Gastrocnemius medialis (tissue), 4 donors: ENCODE measurements around the gene PLEKHM2. TPM values are rescaled to one million over a fixed set of nuclear protein-coding genes. Genes with fewer than 3 reads are reported as not detected.
"Not testable (repeated sequence)": the region's sequence is repeated elsewhere in the genome, so short reads cannot be mapped to it uniquely, and the experiment has no call there.

Experiments used
- ATAC-seq, 2 donors: fragments of 150-250 bp; one replicate each; pipeline ENCODE4 v1.9.1; 2016
- DNase-seq, 2 donors: peaks; one replicate each; pipeline ENCODE4 v3.0.0-alpha.2; 2019
- H3K27ac ChIP-seq, 4 donors: fragments of 200-600 bp; sonication (generic); 1 replicate in 1 of 4; 2 replicates in 3 of 4; pipeline ENCODE4 v1.5.1; 2016 to 2018; ENCODE audit warnings: mild to moderate bottlenecking in 2 of 4, moderate library complexity in 1 of 4
- H3K27me3 ChIP-seq, 3 donors: fragments of 200-600 bp; sonication (generic) in 2 of 3; 1 replicate in 1 of 3; 2 replicates in 2 of 3; pipeline versions ENCODE4 v1.5.1 to v1.6.0; 2016 to 2019; ENCODE audit warnings: mild to moderate bottlenecking in 1 of 3, moderate library complexity in 1 of 3
- H3K36me3 ChIP-seq, 2 donors: fragments of 200-600 bp; sonication (generic) in 1 of 2; one replicate each; pipeline ENCODE4 v1.5.1; 2017 to 2018
- H3K4me1 ChIP-seq, 2 donors: fragments of 200-600 bp; sonication (generic) in 1 of 2; one replicate each; pipeline ENCODE4 v1.5.1; 2016 to 2017; ENCODE audit warnings: mild to moderate bottlenecking in 2 of 2
- H3K4me3 ChIP-seq, 4 donors: fragments of 200-600 bp; sonication (generic) in 3 of 4; 1 replicate in 1 of 4; 2 replicates in 3 of 4; pipeline ENCODE4 v1.5.1; 2016 to 2019; ENCODE audit warnings: mild to moderate bottlenecking in 2 of 4
- H3K9me3 ChIP-seq, 3 donors: fragments of 200-600 bp; sonication (generic) in 2 of 3; 1 replicate in 1 of 3; 2 replicates in 2 of 3; pipeline ENCODE4 v1.5.1; 2016 to 2019
- POLR2A ChIP-seq, 2 donors: fragments of 450-650 bp; IDR thresholded peaks; one replicate each; pipeline ENCODE4 v1.6.1; 2017; ENCODE audit warnings: antibody characterized with exemption in 2 of 2, mild to moderate bottlenecking in 2 of 2, moderate library complexity in 2 of 2
- in situ Hi-C, 4 donors: fragments of 200-750 bp; cut with MboI; loops; one replicate each; pipeline versions ENCODE4 v1.15.0 to v1.8.0; 2017; ENCODE audit warnings: low sequenced_read_pairs in 4 of 4
- intact Hi-C: fragments of 100-400 bp; cut with DNase I; formaldehyde crosslinking; loops from one replicate; pipeline ENCODE4 v1.15.1; 2023; ENCODE audit warnings: low total_unique reads
- total RNA-seq, 4 donors: library from RNA; depleted of rRNA; stranded (reverse); fragments of >200 nt; gene quantifications; one replicate each; pipeline versions ENCODE4 v1.1.0 to v1.2.3, GENCODE V29; 2016
- TF ChIP-seq, protein P1 (sequence below), 5 experiments: fragments of 450-650 bp in 3 of 5; fragments of 200-600 bp in 2 of 5; sonication (generic) in 2 of 5; IDR thresholded peaks in 4 of 5; conservative IDR thresholded peaks in 1 of 5; 1 replicate in 4 of 5; 2 replicates in 1 of 5; pipeline ENCODE4 v1.5.1; 2016 to 2019; ENCODE audit warnings: antibody characterized with exemption in 5 of 5, mild to moderate bottlenecking in 3 of 5, moderate library complexity in 3 of 5

The PLEKHM2 gene
- total RNA-seq, 4 donors from 2014 or later = 86.7 to 170 (median 144) TPM

DNA sequence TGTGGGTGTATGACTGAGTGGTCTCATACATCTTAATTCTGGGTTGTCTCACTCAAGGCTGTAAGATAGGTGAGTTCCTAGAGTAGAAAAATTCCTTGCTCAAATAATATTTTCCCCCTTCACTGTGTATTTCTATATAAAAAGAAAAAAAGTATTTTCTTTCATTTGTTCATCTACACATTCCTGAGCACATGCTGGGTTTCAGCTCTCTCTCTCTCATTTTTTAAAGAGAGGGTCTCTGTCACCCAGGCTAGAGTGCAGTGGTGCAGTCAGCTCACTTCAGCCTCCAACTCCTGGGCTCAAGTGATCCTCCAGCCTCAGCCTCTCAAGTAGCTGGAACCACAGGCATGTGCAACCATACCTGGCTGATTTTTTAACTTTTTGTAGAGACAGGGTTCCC lies 44.9 kb upstream of the PLEKHM2 start:
- ATAC-seq (no peak), DNase-seq (no peak)
- H3K4me3 ChIP-seq = no peak overlapping the region
- intact Hi-C loops = no loop called here
- H3K9me3 ChIP-seq = no peaks in the 10 kb centered on the region
- no peaks in the 10 kb centered on the region for H3K27me3 ChIP-seq
- peaks cover 0 to 81% of the 10 kb centered on the region in 2 donors for H3K36me3 ChIP-seq
- no peak for TF ChIP-seq POLR2A (IDR thresholded peaks at IDR 0.05)
- TF ChIP-seq, protein P1, sequence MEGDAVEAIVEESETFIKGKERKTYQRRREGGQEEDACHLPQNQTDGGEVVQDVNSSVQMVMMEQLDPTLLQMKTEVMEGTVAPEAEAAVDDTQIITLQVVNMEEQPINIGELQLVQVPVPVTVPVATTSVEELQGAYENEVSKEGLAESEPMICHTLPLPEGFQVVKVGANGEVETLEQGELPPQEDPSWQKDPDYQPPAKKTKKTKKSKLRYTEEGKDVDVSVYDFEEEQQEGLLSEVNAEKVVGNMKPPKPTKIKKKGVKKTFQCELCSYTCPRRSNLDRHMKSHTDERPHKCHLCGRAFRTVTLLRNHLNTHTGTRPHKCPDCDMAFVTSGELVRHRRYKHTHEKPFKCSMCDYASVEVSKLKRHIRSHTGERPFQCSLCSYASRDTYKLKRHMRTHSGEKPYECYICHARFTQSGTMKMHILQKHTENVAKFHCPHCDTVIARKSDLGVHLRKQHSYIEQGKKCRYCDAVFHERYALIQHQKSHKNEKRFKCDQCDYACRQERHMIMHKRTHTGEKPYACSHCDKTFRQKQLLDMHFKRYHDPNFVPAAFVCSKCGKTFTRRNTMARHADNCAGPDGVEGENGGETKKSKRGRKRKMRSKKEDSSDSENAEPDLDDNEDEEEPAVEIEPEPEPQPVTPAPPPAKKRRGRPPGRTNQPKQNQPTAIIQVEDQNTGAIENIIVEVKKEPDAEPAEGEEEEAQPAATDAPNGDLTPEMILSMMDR (IDR thresholded peaks at IDR 0.05 in 4 of 5, conservative IDR thresholded peaks at IDR 0.05 in 1 of 5) = no peak
- H3K4me1 ChIP-seq = peaks cover 17% of the 10 kb centered on the region in 2 donors
- in situ Hi-C loops = no loop called here
- H3K27ac ChIP-seq = peak overlapping the region in 2 of 4 donors; percentile 20 to 96

DNA sequence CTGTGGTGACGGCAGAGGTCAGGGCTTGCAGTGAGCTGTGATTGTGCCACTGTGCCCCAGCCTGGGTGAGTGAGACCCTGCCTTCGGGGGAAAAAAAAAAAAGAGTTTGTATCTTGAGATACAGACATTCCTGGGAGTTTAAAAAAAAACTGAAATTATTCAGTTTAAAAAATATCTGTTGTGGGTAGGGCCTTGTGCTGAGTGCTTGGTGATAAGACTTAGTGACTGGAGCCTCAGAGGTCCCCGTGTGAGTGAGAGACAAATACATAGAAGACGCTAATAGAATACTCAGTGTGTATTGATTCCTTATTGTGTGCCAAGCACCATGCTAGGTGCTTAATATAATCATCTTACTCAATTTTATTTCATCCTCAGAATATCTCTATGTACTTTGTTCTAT lies 44.2 kb upstream of the PLEKHM2 start:
- no peak for TF ChIP-seq POLR2A (IDR thresholded peaks at IDR 0.05)
- TF ChIP-seq, protein P1 (IDR thresholded peaks at IDR 0.05 in 4 of 5, conservative IDR thresholded peaks at IDR 0.05 in 1 of 5) = no peak
- Histone ChIP-seq H3K4me3 (no peak overlapping the region), H3K9me3 (no peaks in the 10 kb centered on the region), H3K27ac (peak overlapping the region in 3 of 4 donors; percentile 1 to 96 (median 44)), H3K27me3 (no peaks in the 10 kb centered on the region), H3K36me3 (peaks cover 0 to 78% of the 10 kb centered on the region in 2 donors), H3K4me1 (peaks cover 14 to 15% of the 10 kb centered on the region in 2 donors)
- no peak for ATAC-seq
- in situ Hi-C loops = no loop called here
- intact Hi-C loops = no loop called here
- DNase-seq = no peak

DNA sequence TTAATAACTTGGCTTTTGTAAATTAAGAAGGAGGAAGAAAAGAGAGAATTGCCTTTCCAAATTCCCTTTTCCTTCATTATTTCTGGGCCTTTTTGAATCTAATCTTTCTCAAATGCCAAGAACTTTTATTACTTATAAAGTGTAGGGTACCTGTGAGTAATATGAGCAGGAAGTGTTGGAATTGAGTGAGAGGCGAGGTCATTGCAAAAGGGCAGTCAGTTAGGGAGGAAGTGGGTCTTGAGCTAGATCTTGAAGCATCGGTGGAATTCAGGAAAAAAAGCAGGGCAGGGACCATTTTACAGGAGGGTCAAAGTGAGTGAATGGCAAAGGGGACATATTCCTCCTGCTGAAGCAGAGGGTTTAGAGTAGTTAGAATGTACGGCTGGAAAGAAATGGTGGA lies 43.5 kb upstream of the PLEKHM2 start:
- TF ChIP-seq, protein P1 (IDR thresholded peaks at IDR 0.05 in 4 of 5, conservative IDR thresholded peaks at IDR 0.05 in 1 of 5) = no peak
- no peak for TF ChIP-seq POLR2A (IDR thresholded peaks at IDR 0.05)
- peaks cover 0 to 79% of the 10 kb centered on the region in 2 donors for H3K36me3 ChIP-seq
- intact Hi-C loops = no loop called here

DNA sequence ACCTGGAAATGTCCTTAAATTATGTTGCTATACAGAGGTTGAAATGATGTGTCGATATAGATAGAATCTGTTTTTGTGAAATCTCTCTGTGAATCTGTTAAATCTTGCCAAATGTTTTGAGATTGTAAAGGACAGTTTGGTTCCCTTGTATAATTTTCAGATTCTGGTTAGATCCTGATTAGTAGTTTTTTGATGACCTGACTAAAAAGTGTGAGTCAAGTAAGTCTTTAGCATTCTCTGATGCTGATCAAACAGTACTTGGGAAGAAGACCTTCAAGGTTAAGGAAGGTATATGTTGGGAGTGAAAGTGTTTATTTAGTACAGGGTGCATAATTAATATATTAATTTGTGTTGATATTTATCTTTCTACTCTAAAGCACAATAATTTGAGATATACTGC lies 34.2 kb upstream of the PLEKHM2 start:
- Histone ChIP-seq H3K9me3 (no peaks in the 10 kb centered on the region), H3K27ac (peak overlapping the region in 1 of 4 donors; percentile 49), H3K4me3 (no peak overlapping the region), H3K27me3 (no peaks in the 10 kb centered on the region), H3K4me1 (peaks cover 1 to 2% of the 10 kb centered on the region in 2 donors), H3K36me3 (peaks cover 3 to 51% of the 10 kb centered on the region in 2 donors)
- intact Hi-C loops = no loop called here
- ATAC-seq (no peak), DNase-seq (no peak)
- TF ChIP-seq, protein P1 (IDR thresholded peaks at IDR 0.05 in 4 of 5, conservative IDR thresholded peaks at IDR 0.05 in 1 of 5) = no peak
- TF ChIP-seq POLR2A (IDR thresholded peaks at IDR 0.05) = no peak
- in situ Hi-C loops = no loop called here

More for the DNA sequence above, 43.5 kb upstream of the PLEKHM2 start:
- no peak for DNase-seq
- in situ Hi-C loops = no loop called here
- Histone ChIP-seq H3K9me3 (no peaks in the 10 kb centered on the region), H3K27me3 (no peaks in the 10 kb centered on the region), H3K27ac (peak overlapping the region; percentile 1 to 44 (median 33)), H3K4me1 (peaks cover 7 to 10% of the 10 kb centered on the region in 2 donors), H3K4me3 (no peak overlapping the region)
- ATAC-seq = no peak

DNA sequence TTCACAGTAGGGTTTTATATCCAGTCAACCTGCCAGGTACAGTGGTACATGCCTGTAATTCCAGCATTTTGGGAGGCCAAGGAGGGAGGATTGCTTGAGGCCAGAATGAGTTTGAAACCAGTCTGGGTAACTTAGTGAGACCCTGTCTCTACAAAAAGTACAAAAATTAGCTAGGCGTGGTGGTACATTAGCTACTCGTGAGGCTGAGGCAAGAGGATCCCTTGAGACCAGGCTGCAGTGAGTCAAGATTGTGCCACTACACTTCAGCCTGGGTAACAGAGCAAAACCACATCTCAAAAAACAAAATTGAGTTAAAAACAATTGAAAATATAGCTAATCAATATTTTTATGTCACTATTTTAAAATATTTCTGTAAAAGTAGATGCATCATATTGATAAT lies 33.7 kb upstream of the PLEKHM2 start:
- DNase-seq (no peak), ATAC-seq (no peak)
- Histone ChIP-seq H3K9me3 (no peaks in the 10 kb centered on the region), H3K36me3 (peaks cover 3 to 46% of the 10 kb centered on the region in 2 donors), H3K27ac (peak overlapping the region in 3 of 4 donors; percentile 36 to 40 (median 36)), H3K27me3 (no peaks in the 10 kb centered on the region), H3K4me3 (no peak overlapping the region), H3K4me1 (peaks cover 6 to 7% of the 10 kb centered on the region in 2 donors)
- TF ChIP-seq, protein P1 (IDR thresholded peaks at IDR 0.05 in 4 of 5, conservative IDR thresholded peaks at IDR 0.05 in 1 of 5) = no peak
- no peak for TF ChIP-seq POLR2A (IDR thresholded peaks at IDR 0.05)
- intact Hi-C loops = no loop called here
- in situ Hi-C loops = no loop called here

DNA sequence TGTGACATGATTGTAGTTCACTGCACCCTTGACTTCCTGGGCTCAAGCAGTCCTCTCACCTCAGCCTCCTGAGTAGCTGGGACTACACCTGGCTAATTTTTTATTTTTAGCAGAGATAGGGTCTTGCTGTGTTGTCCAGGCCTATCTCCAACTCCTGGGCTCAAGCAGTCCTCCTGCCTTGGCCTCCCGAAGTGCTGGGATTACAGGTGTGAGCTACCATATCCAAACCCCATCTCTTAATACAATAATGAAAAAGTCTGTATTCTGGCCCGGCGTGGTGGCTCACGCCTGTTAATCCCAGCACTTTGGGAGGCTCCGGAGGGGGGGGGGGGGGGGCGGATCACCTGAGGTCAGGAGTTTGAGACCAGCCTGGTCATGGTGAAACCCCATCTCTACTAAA lies 32.0 kb upstream of the PLEKHM2 start:
- Histone ChIP-seq H3K4me1 (peaks cover 23 to 24% of the 10 kb centered on the region in 2 donors), H3K27ac (peak overlapping the region in 3 of 4 donors; percentile 4 to 42 (median 36)), H3K36me3 (peaks cover 3 to 41% of the 10 kb centered on the region in 2 donors)
- H3K4me3 ChIP-seq, DNase-seq, H3K9me3 ChIP-seq, intact Hi-C loops, ATAC-seq, H3K27me3 ChIP-seq, in situ Hi-C loops: not testable (repeated sequence)
